H1 (cell line): Measurements from ENCODE around the gene RBM5. TPM values are rescaled to one million over a fixed set of nuclear protein-coding genes. Genes with fewer than 3 reads are reported as not detected.
A peak's percentile ranks its signal among the peaks of the same experiment; 100 is the strongest.

Experiments used
- CTCF ChIA-PET: fragments of 300-600 bp; sonication (Branson Sonifier 250); formaldehyde crosslinking; loops from one replicate; lab custom pipeline; 2021; ENCODE audit not compliant: partially characterized antibody; lab: Charles Lee
- POLR2A ChIA-PET: fragments of 300-600 bp; sonication (Branson Sonifier 250); formaldehyde crosslinking; loops from one replicate; lab custom pipeline; 2021; ENCODE audit warnings: inconsistent platforms; ENCODE audit not compliant: partially characterized antibody; lab: Charles Lee
- DNase-seq, 2 experiments: peaks; one replicate each; pipeline versions ENCODE4 v3.0.0 to v3.0.0-alpha.2; 2010 to 2022; ENCODE audit warnings: low spot score in 2 of 2, low read depth in 1 of 2, mixed read lengths in 1 of 2
- FAIRE-seq: peaks from 2 replicates; lab custom pipeline; 2011; peaks lifted over from hg19 to GRCh38; lab: Jason Lieb, UNC
- H2AFZ ChIP-seq: 2 replicates; pipeline ENCODE4 v1.8.1; 2012; ENCODE audit warnings: low read length, inconsistent platforms
- H2AK5ac ChIP-seq: 2 replicates; pipeline ENCODE4 v1.6.1; 2013; ENCODE audit warnings: low read depth, low read length
- H2BK120ac ChIP-seq: replicated peaks from 2 replicates; pipeline ENCODE3; 2013; ENCODE audit warnings: low read depth, low read length, inconsistent platforms
- H2BK12ac ChIP-seq: 2 replicates; pipeline ENCODE4 v1.6.1; 2013; ENCODE audit warnings: low read depth, low read length
- H2BK15ac ChIP-seq: 2 replicates; pipeline ENCODE4 v1.6.1; 2013; ENCODE audit warnings: low read length
- H2BK20ac ChIP-seq: 2 replicates; pipeline ENCODE4 v1.6.1; 2013; ENCODE audit warnings: low read length
- H2BK5ac ChIP-seq: 2 replicates; pipeline ENCODE4 v1.6.1; 2013; ENCODE audit warnings: low read depth, low read length
- H3K14ac ChIP-seq: 2 replicates; pipeline ENCODE4 v1.6.1; 2013; ENCODE audit warnings: inconsistent platforms; ENCODE audit not compliant: insufficient read length
- H3K18ac ChIP-seq: 2 replicates; pipeline ENCODE4 v1.6.1; 2013; ENCODE audit warnings: low read length; ENCODE audit errors: extremely low read depth
- H3K23ac ChIP-seq: 2 replicates; pipeline ENCODE4 v1.6.1; 2013; ENCODE audit warnings: inconsistent platforms; ENCODE audit not compliant: insufficient read length
- H3K23me2 ChIP-seq: 2 replicates; pipeline ENCODE4 v1.6.1; 2013; ENCODE audit warnings: low read depth, low read length
- H3K27ac ChIP-seq: 2 replicates; pipeline ENCODE4 v1.6.1; 2011; ENCODE audit warnings: low read depth, low read length, inconsistent platforms
- H3K27me3 ChIP-seq, 4 experiments: replicated peaks in 1 of 4; 1 replicate in 1 of 4; 2 replicates in 3 of 4; pipeline versions ENCODE4 v1.6.1 to v1.8.1; 2011 to 2013; ENCODE audit warnings: low read length in 3 of 4, mild to moderate bottlenecking in 3 of 4, inconsistent platforms in 2 of 4, mixed read lengths in 2 of 4, moderate library complexity in 1 of 4; ENCODE audit not compliant: control insufficient read depth in 3 of 4, insufficient read depth in 3 of 4; ENCODE audit errors: extremely low read depth in 1 of 4
- H3K36me3 ChIP-seq, 4 experiments: 2 replicates each; pipeline versions ENCODE4 v1.6.1 to v1.8.1; 2011 to 2013; ENCODE audit warnings: mild to moderate bottlenecking in 4 of 4, low read length in 3 of 4, moderate library complexity in 2 of 4, control low read depth in 1 of 4, inconsistent platforms in 1 of 4; ENCODE audit not compliant: insufficient read depth in 4 of 4, control insufficient read depth in 2 of 4
- H3K4ac ChIP-seq: replicated peaks from 2 replicates; pipeline ENCODE3; 2013; ENCODE audit warnings: low read length, low read depth, mixed read lengths, inconsistent platforms; ENCODE audit not compliant: insufficient read length
- H3K4me1 ChIP-seq, 4 experiments: replicated peaks in 1 of 4; 1 replicate in 1 of 4; 2 replicates in 3 of 4; pipeline versions ENCODE4 v1.6.1 to v1.8.1; 2011 to 2013; ENCODE audit warnings: low read length in 3 of 4, inconsistent platforms in 2 of 4, mixed read lengths in 1 of 4; ENCODE audit not compliant: insufficient read depth in 4 of 4, control insufficient read depth in 3 of 4
- H3K4me2 ChIP-seq, 2 experiments: 2 replicates each; pipeline versions ENCODE4 v1.6.1 to v1.8.1; 2011 to 2013; ENCODE audit warnings: low read depth in 2 of 2, low read length in 2 of 2, control low read depth in 1 of 2, inconsistent platforms in 1 of 2, mild to moderate bottlenecking in 1 of 2; ENCODE audit not compliant: insufficient read depth in 1 of 2
- H3K4me3 ChIP-seq, 4 experiments: fragments of 200-600, 300-600 bp in 1 of 4; sonication (generic), shearing (Covaris generic), sonication (Bioruptor Twin) in 1 of 4; 2 replicates each; pipeline versions ENCODE4 v1.5.1 to v1.8.1; 2011 to 2016; ENCODE audit warnings: low read length in 4 of 4, low read depth in 3 of 4, control low read depth in 2 of 4, inconsistent platforms in 2 of 4, mild to moderate bottlenecking in 2 of 4, mixed read lengths in 1 of 4, moderate library complexity in 1 of 4; ENCODE audit not compliant: insufficient read depth in 2 of 4; ENCODE audit errors: extremely low read depth in 1 of 4
- H3K56ac ChIP-seq: replicated peaks from 2 replicates; pipeline ENCODE3; 2013; ENCODE audit warnings: low read depth, mild to moderate bottlenecking, mixed read lengths, low read length, inconsistent platforms; ENCODE audit not compliant: insufficient read length
- H3K79me1 ChIP-seq: 2 replicates; pipeline ENCODE4 v1.6.1; 2013; ENCODE audit warnings: low read depth, low read length, control low read depth
- H3K79me2 ChIP-seq, 2 experiments: 2 replicates each; pipeline versions ENCODE4 v1.6.1 to v1.8.1; 2012 to 2013; ENCODE audit warnings: low read length in 2 of 2, mild to moderate bottlenecking in 2 of 2, inconsistent platforms in 1 of 2; ENCODE audit not compliant: insufficient read depth in 2 of 2, control insufficient read depth in 1 of 2
- H3K9ac ChIP-seq, 4 experiments: replicated peaks in 1 of 4; 1 replicate in 1 of 4; 2 replicates in 3 of 4; pipeline versions ENCODE4 v1.6.1 to v1.8.1; 2011 to 2013; ENCODE audit warnings: low read depth in 3 of 4, low read length in 3 of 4, control low read depth in 2 of 4, mild to moderate bottlenecking in 2 of 4, moderate library complexity in 2 of 4, inconsistent platforms in 1 of 4; ENCODE audit errors: extremely low read depth in 1 of 4
- H3K9me3 ChIP-seq, 2 experiments: 2 replicates each; pipeline versions ENCODE4 v1.6.1 to v1.8.1; 2012 to 2013; ENCODE audit warnings: mild to moderate bottlenecking in 2 of 2, moderate library complexity in 2 of 2, control low read depth in 1 of 2, inconsistent platforms in 1 of 2, low read depth in 1 of 2, low read length in 1 of 2, mixed read lengths in 1 of 2; ENCODE audit not compliant: insufficient read depth in 2 of 2
- H4K20me1 ChIP-seq, 2 experiments: replicated peaks in 1 of 2; 2 replicates each; pipeline versions ENCODE3 to v1.8.1; 2011 to 2013; ENCODE audit warnings: inconsistent platforms in 2 of 2, low read length in 2 of 2, mild to moderate bottlenecking in 1 of 2; ENCODE audit not compliant: insufficient read depth in 2 of 2, control insufficient read depth in 1 of 2
- H4K5ac ChIP-seq: 2 replicates; pipeline ENCODE4 v1.6.1; 2013; ENCODE audit warnings: low read length, low read depth, mixed read lengths, inconsistent platforms; ENCODE audit not compliant: insufficient read length
- H4K8ac ChIP-seq: 2 replicates; pipeline ENCODE4 v1.8.0; 2013; ENCODE audit warnings: mild to moderate bottlenecking, moderate library complexity, low read length, inconsistent platforms; ENCODE audit not compliant: insufficient read depth; ENCODE audit errors: extremely low read depth
- H4K91ac ChIP-seq: replicated peaks from 2 replicates; pipeline ENCODE3; 2013; ENCODE audit warnings: low read length, mixed read lengths, inconsistent platforms; ENCODE audit not compliant: insufficient read length
- BCL11A ChIP-seq, 2 experiments: IDR thresholded peaks; one replicate each; pipeline ENCODE4 v1.6.1; 2011; ENCODE audit warnings: low read depth in 2 of 2, low read length in 2 of 2, mild to moderate bottlenecking in 2 of 2
- SIRT6 ChIP-seq: IDR thresholded peaks from one replicate; pipeline ENCODE4 v1.7.1; 2012; ENCODE audit warnings: low read length, inconsistent platforms
- SP4 ChIP-seq: IDR thresholded peaks from 2 replicates; pipeline ENCODE4 v1.6.1; 2012; ENCODE audit warnings: low read length, inconsistent platforms
- WGBS, 2 experiments: shearing (Covaris generic) in 1 of 2; methylation state at CpG; one replicate each; pipeline versions ENCODE4 v1.1.6 to v1.1.7; 2013 to 2015; ENCODE audit warnings: low lambda C conversion rate in 2 of 2, mixed read lengths in 2 of 2, inconsistent platforms in 1 of 2, low coverage in 1 of 2, missing lambda C conversion rate in 1 of 2; ENCODE audit not compliant: insufficient replicate concordance in 2 of 2, insufficient coverage in 1 of 2, insufficient read length in 1 of 2; ENCODE audit errors: extremely low coverage in 1 of 2, missing lambda C conversion rate in 1 of 2; 5-methylcytosine and 5-hydroxymethylcytosine counted together
- polyA plus RNA-seq, 7 experiments: library from polyadenylated mRNA; depleted of rRNA in 3 of 7; stranded (reverse) in 5 of 7; unstranded in 2 of 7; fragments of >200 nt in 5 of 7; fragments of 200-250 nt in 2 of 7; gene quantifications; 1 replicate in 5 of 7; 2 replicates in 1 of 7; 4 replicates in 1 of 7; pipeline versions ENCODE4 v1.2.1 to v1.2.3, GENCODE V29; 2011 to 2013; ENCODE audit warnings: missing spikeins in 2 of 7, mixed read lengths in 2 of 7
- total RNA-seq: library from RNA; stranded (reverse); fragmentation: NEBNext Ultra II Directional; extraction: Animal tissue kit (Norgen Biotek cat#: 25700); gene quantifications from 2 replicates; pipeline ENCODE4 v1.2.1, GENCODE V29; 2021

Gene RBM5
- total and polyA plus RNA-seq, 2 of the 8 experiments (the other 6 are each of a cell fraction or from before 2014, with no cell fraction given) = 82.7 to 144 TPM

- DNase-seq (no peak), FAIRE-seq (no peak)
- Histone ChIP-seq H3K79me1 (no peaks in the 10 kb centered on the region), H3K4me3 (peak overlapping the region in 1 of 4 experiments; percentile 45; a peak in 1 of 8 replicates), H3K27me3 (no peaks in the 10 kb centered on the region), H2BK20ac (peak overlapping the region; percentile 98), H3K4ac (peak overlapping the region; percentile 92), H3K79me2 (no peaks in the 10 kb centered on the region), H3K18ac (peak overlapping the region; percentile 95), H3K27ac (peak overlapping the region; percentile 47; the same call in 1 of the 2 replicates), H2AK5ac (peak overlapping the region; percentile 87; the same call in 1 of the 2 replicates), H3K14ac (peak overlapping the region; percentile 35), H2AFZ (no peak overlapping the region), H3K23me2 (no peaks in the 10 kb centered on the region; the same call in 1 of the 2 replicates), H3K9ac (peak overlapping the region in 1 of 4 experiments; percentile 35; a peak in 2 of 7 replicates), H3K4me1 (peaks cover 4 to 32% (median 28%) of the 10 kb centered on the region in 4 experiments), H4K8ac (peak overlapping the region; percentile 84), H3K9me3 (no peaks in the 10 kb centered on the region), H3K23ac (no peak overlapping the region), H2BK15ac (peak overlapping the region; percentile 89), H3K56ac (no peak overlapping the region), H3K36me3 (no peaks in the 10 kb centered on the region), H4K20me1 (no peaks in the 10 kb centered on the region), H2BK5ac (peak overlapping the region; percentile 96), H4K91ac (peak overlapping the region; percentile 96), H3K4me2 (peak overlapping the region; percentile 65 to 70), H4K5ac (peak overlapping the region; percentile 76), H2BK120ac (peak overlapping the region; percentile 91), H2BK12ac (peak overlapping the region; percentile 97; the same call in 1 of the 2 replicates)
- TF ChIP-seq SIRT6 (no peak), BCL11A (IDR thresholded peaks at IDR 0.05; ENCODE audit: low read depth in 2 of 2, low read length in 2 of 2) (no peak), SP4 (no peak)
- 90% methylated on average over 13 of the region's 13 CpGs; no CpG with 5 or more reads in 1 of the 2 experiments for WGBS, 2 experiments
- ChIA-PET CTCF (interaction anchor here (1.2 to 7.1 kb wide), 7 partner anchors 10 to 184 kb away, joined by 3 to 68 read pairs (median 20); partner anchors contain the start of gene GNAT1), POLR2A (interaction anchor here (0.7 to 10.6 kb wide), 8 partner anchors 12 to 96 kb away, joined by 3 to 133 read pairs (median 6); partner anchors contain the start of gene GNAI2)
These were observed 51.2 kb downstream of the RBM5 start for GRCh38 chr3:50139718-50140423.
